HG03066 (cell line): Measurements from ENCODE around the gene FAM168B.
"Not testable (repeated sequence)": the region's sequence is repeated elsewhere in the genome, so short reads cannot be mapped to it uniquely, and the experiment has no call there.

Experiments used
- ATAC-seq: cut with Tn5 transposase; IDR thresholded peaks from one replicate; pipeline ENCODE4 v1.9.1; 2021; ENCODE audit warnings: low read depth; ENCODE audit not compliant: unreplicated experiment

FAM168B gene

GRCh38 chr2:131093006-131093695 lies at the start of gene FAM168B:
Gene FAM168B, minus strand, starts transcription at chr2:131093460. Its CDS starts 10,814 bp downstream, at chr2:131082646.
- peak; percentile 77 for ATAC-seq

- no peak for ATAC-seq
Measured at GRCh38 chr2:131142849-131143248, 49.6 kb upstream of the FAM168B start.

GRCh38 chr2:131140581-131140980 lies 47.3 kb upstream of the FAM168B start:
- no peak for ATAC-seq

- no peak for ATAC-seq
Measured at GRCh38 chr2:131132729-131133128, 39.5 kb upstream of the FAM168B start.

GRCh38 chr2:131130298-131130596 lies 37.0 kb upstream of the FAM168B start:
- no peak for ATAC-seq

GRCh38 chr2:131127981-131128380 lies 34.7 kb upstream of the FAM168B start:
- ATAC-seq: no peak

GRCh38 chr2:131127076-131127475 lies 33.8 kb upstream of the FAM168B start:
- ATAC-seq: no peak

GRCh38 chr2:131126436-131126835 lies 33.2 kb upstream of the FAM168B start:
- no peak for ATAC-seq

GRCh38 chr2:131125195-131125757 lies 32.0 kb upstream of the FAM168B start:
- ATAC-seq: no peak

GRCh38 chr2:131123192-131123591 lies 29.9 kb upstream of the FAM168B start:
- ATAC-seq: no peak

- no peak for ATAC-seq
Measured at GRCh38 chr2:131122496-131122895, 29.2 kb upstream of the FAM168B start.

GRCh38 chr2:131121464-131121863 lies 28.2 kb upstream of the FAM168B start:
- no peak for ATAC-seq

GRCh38 chr2:131120815-131121317 lies 27.6 kb upstream of the FAM168B start:
- no peak for ATAC-seq

GRCh38 chr2:131115752-131116151 lies 22.5 kb upstream of the FAM168B start:
- ATAC-seq: no peak

- not testable (repeated sequence) for ATAC-seq
Measured at GRCh38 chr2:131114950-131115349, 21.7 kb upstream of the FAM168B start.

GRCh38 chr2:131113566-131114227 lies 20.4 kb upstream of the FAM168B start:
- ATAC-seq: no peak

- no peak for ATAC-seq
Measured at GRCh38 chr2:131112529-131112928, 19.3 kb upstream of the FAM168B start.

- ATAC-seq: peak; percentile 44
Measured at GRCh38 chr2:131105950-131106801, 12.9 kb upstream of the FAM168B start.

- peak; percentile 70 for ATAC-seq
Measured at GRCh38 chr2:131105156-131105949, 12.1 kb upstream of the FAM168B start, which contains the start of gene PLEKHB2. Gene PLEKHB2, plus strand, starts transcription at chr2:131105336. Its CDS starts 15,606 bp downstream, at chr2:131120942.
